ENCODE results near the gene RPTOR.
"Not testable (repeated sequence)": the region's sequence is repeated elsewhere in the genome, so short reads cannot be mapped to it uniquely, and the experiment has no call there.

The RPTOR gene

DNA sequence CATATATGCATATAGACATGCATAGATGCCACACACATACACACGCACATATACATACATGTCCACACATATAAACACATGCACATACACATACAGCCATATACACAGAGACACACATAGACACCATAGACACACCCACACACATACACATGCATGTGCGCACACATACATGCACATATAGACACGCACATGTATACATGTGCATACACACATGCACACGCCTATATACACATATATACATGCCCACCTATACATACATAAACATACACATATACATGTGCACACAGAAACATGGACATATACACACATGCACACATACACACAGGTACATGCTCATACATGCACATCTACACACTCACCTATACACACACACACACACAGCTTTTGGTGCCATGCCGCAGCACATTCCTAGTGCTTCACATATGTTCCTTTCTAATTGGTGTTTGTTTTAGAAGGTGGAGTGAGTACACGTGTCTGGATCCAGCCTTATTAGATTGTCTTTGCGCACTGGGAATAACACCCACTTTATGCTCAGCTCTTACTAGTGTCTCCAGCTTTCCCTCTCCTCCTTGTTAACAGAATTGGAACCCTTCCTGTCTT lies 198.0 kb downstream of the RPTOR start:
- ATAC-seq, result no peak
- TF ChIP-seq, protein P1, sequence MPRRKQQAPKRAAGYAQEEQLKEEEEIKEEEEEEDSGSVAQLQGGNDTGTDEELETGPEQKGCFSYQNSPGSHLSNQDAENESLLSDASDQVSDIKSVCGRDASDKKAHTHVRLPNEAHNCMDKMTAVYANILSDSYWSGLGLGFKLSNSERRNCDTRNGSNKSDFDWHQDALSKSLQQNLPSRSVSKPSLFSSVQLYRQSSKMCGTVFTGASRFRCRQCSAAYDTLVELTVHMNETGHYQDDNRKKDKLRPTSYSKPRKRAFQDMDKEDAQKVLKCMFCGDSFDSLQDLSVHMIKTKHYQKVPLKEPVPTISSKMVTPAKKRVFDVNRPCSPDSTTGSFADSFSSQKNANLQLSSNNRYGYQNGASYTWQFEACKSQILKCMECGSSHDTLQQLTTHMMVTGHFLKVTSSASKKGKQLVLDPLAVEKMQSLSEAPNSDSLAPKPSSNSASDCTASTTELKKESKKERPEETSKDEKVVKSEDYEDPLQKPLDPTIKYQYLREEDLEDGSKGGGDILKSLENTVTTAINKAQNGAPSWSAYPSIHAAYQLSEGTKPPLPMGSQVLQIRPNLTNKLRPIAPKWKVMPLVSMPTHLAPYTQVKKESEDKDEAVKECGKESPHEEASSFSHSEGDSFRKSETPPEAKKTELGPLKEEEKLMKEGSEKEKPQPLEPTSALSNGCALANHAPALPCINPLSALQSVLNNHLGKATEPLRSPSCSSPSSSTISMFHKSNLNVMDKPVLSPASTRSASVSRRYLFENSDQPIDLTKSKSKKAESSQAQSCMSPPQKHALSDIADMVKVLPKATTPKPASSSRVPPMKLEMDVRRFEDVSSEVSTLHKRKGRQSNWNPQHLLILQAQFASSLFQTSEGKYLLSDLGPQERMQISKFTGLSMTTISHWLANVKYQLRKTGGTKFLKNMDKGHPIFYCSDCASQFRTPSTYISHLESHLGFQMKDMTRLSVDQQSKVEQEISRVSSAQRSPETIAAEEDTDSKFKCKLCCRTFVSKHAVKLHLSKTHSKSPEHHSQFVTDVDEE (CRISPR knock-in tag; IDR thresholded peaks at IDR 0.05), result no peak
- TF ChIP-seq GLIS3 (CRISPR knock-in tag; IDR thresholded peaks at IDR 0.05), result no peak
- no peak for TF ChIP-seq ESRRG (CRISPR knock-in tag; IDR thresholded peaks at IDR 0.05)
- TF ChIP-seq ISL1 (CRISPR knock-in tag; IDR thresholded peaks at IDR 0.05), result no peak
- TF ChIP-seq, protein P2, sequence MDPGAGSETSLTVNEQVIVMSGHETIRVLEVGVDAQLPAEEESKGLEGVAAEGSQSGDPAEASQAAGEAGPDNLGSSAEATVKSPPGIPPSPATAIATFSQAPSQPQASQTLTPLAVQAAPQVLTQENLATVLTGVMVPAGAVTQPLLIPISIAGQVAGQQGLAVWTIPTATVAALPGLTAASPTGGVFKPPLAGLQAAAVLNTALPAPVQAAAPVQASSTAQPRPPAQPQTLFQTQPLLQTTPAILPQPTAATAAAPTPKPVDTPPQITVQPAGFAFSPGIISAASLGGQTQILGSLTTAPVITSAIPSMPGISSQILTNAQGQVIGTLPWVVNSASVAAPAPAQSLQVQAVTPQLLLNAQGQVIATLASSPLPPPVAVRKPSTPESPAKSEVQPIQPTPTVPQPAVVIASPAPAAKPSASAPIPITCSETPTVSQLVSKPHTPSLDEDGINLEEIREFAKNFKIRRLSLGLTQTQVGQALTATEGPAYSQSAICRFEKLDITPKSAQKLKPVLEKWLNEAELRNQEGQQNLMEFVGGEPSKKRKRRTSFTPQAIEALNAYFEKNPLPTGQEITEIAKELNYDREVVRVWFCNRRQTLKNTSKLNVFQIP (CRISPR knock-in tag; IDR thresholded peaks at IDR 0.05; ENCODE audit: borderline replicate concordance, low read depth), result no peak
- no peak for TF ChIP-seq CSDC2 (CRISPR knock-in tag; IDR thresholded peaks at IDR 0.05)
- no peak for TF ChIP-seq ZFP3 (CRISPR knock-in tag; IDR thresholded peaks at IDR 0.05)
- TF ChIP-seq ZFP30 (CRISPR knock-in tag; IDR thresholded peaks at IDR 0.05), result no peak
- no peak for TF ChIP-seq TOX (CRISPR knock-in tag; IDR thresholded peaks at IDR 0.05; ENCODE audit: borderline replicate concordance)
- TF ChIP-seq SNAI2 (CRISPR knock-in tag; IDR thresholded peaks at IDR 0.05), result no peak
- no peak for TF ChIP-seq OSR1 (CRISPR knock-in tag; IDR thresholded peaks at IDR 0.05)

DNA sequence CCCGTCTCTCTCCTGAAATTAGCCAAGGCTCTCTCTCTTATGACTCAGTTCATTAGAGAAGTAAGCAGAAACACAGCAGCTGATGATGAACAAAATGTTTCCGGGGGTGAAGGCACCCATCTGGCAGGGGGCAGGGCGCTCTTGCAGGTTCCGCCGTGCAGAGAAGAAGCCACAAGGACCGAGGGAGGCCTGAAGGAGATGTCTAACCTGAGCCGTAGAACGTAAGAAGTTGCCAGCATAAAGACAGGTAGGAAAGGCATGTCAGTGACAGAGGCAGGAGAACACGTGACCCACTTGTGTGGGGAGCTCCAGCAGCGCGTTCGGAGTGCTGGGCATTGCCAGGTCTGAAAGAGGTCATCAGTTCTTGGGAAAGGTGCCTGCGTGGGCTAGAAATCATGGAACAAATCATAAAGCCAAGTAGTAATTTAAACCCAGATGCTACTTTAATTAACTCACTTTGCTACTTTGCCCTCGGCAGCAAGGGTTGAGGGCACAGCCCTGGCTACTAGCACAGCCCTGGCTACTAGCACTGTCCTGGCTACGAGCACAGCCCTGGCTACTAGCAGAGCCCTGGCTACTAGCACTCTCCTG lies 198.6 kb downstream of the RPTOR start:
- no peak for ATAC-seq
- TF ChIP-seq PPARA (CRISPR knock-in tag; IDR thresholded peaks at IDR 0.05; ENCODE audit: borderline replicate concordance), result no peak
- no peak for TF ChIP-seq ZFP30 (CRISPR knock-in tag; IDR thresholded peaks at IDR 0.05)
- TF ChIP-seq, protein P3, sequence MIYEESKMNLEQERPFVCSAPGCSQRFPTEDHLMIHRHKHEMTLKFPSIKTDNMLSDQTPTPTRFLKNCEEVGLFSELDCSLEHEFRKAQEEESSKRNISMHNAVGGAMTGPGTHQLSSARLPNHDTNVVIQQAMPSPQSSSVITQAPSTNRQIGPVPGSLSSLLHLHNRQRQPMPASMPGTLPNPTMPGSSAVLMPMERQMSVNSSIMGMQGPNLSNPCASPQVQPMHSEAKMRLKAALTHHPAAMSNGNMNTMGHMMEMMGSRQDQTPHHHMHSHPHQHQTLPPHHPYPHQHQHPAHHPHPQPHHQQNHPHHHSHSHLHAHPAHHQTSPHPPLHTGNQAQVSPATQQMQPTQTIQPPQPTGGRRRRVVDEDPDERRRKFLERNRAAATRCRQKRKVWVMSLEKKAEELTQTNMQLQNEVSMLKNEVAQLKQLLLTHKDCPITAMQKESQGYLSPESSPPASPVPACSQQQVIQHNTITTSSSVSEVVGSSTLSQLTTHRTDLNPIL (CRISPR knock-in tag; IDR thresholded peaks at IDR 0.05; ENCODE audit: low read depth), result no peak
- no peak for TF ChIP-seq ISL1 (CRISPR knock-in tag; IDR thresholded peaks at IDR 0.05)
- no peak for TF ChIP-seq BACH2 (CRISPR knock-in tag; IDR thresholded peaks at IDR 0.05; ENCODE audit: borderline replicate concordance)
- no peak for TF ChIP-seq ZNF70 (CRISPR knock-in tag; IDR thresholded peaks at IDR 0.05)
- TF ChIP-seq ZNF565 (CRISPR knock-in tag; conservative IDR thresholded peaks at IDR 0.05; ENCODE audit: low read depth), result no peak
- no peak for TF ChIP-seq ZFP3 (CRISPR knock-in tag; IDR thresholded peaks at IDR 0.05)
- TF ChIP-seq TOX (CRISPR knock-in tag; IDR thresholded peaks at IDR 0.05; ENCODE audit: borderline replicate concordance), result no peak
- TF ChIP-seq, protein P4, sequence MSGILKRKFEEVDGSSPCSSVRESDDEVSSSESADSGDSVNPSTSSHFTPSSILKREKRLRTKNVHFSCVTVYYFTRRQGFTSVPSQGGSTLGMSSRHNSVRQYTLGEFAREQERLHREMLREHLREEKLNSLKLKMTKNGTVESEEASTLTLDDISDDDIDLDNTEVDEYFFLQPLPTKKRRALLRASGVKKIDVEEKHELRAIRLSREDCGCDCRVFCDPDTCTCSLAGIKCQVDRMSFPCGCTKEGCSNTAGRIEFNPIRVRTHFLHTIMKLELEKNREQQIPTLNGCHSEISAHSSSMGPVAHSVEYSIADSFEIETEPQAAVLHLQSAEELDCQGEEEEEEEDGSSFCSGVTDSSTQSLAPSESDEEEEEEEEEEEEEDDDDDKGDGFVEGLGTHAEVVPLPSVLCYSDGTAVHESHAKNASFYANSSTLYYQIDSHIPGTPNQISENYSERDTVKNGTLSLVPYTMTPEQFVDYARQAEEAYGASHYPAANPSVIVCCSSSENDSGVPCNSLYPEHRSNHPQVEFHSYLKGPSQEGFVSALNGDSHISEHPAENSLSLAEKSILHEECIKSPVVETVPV (CRISPR knock-in tag; IDR thresholded peaks at IDR 0.05), result no peak
- no peak for TF ChIP-seq ARNTL (CRISPR knock-in tag; IDR thresholded peaks at IDR 0.05; ENCODE audit: borderline replicate concordance, low read depth)
- no peak for TF ChIP-seq CSDC2 (CRISPR knock-in tag; IDR thresholded peaks at IDR 0.05)
- no peak for TF ChIP-seq ESRRG (CRISPR knock-in tag; IDR thresholded peaks at IDR 0.05)
- TF ChIP-seq, protein P2 (CRISPR knock-in tag; IDR thresholded peaks at IDR 0.05; ENCODE audit: borderline replicate concordance, low read depth), result no peak
- TF ChIP-seq GLIS3 (CRISPR knock-in tag; IDR thresholded peaks at IDR 0.05), result no peak

DNA sequence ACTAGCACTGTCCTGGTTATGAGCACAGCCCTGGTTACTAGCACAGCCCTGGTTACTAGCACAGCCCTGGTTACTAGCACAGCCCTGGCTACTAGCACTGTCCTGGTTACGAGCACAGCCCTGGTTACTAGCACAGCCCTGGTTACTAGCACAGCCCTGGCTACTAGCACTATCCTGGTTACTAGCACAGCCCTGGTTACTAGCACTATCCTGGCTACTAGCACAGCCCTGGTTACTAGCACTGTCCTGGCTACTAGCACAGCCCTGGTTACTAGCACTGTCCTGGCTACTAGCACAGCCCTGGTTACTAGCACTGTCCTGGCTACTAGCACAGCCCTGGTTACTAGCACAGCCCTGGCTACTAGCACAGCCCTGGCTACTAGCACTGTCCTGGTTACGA lies 199.3 kb downstream of the RPTOR start:
- ATAC-seq, result not testable (repeated sequence)

DNA sequence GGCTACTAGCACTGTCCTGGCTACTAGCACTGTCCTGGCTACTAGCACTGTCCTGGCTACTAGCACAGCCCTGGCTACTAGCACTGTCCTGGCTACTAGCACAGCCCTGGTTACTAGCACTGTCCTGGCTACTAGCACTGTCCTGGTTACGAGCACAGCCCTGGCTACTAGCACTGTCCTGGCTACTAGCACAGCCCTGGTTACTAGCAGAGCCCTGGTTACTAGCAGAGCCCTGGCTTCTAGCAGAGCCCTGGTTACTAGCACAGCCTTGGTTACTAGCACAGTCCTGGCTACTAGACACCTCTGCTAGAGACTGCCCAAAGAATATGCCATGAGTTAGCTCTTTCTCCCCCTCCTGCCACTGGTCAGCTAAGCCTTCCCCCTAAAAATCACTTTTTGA lies 200.1 kb downstream of the RPTOR start:
- not testable (repeated sequence) for ATAC-seq

Measured in SK-N-SH treated with all-trans-retinoic acid at 6 μM for 48 hours (cell line).